K562 (cell line): Measurements from ENCODE around the gene NMT1. TPM values are rescaled to one million over a fixed set of nuclear protein-coding genes. Genes with fewer than 3 reads are reported as not detected.

Source experiments
- ATF1 ChIP-seq, 2 experiments: fragments of 450-650 bp in 1 of 2; IDR thresholded peaks; 2 replicates each; pipeline ENCODE4 v1.6.1; 2016; ENCODE audit warnings: missing compliant biosample characterization in 1 of 2, missing genetic modification characterization in 1 of 2
- CC2D1A ChIP-seq: fragments of 450-650 bp; IDR thresholded peaks from 2 replicates; pipeline ENCODE4 v1.6.1; 2017; ENCODE audit warnings: mild to moderate bottlenecking
- CREBBP ChIP-seq: IDR thresholded peaks from one replicate; pipeline ENCODE4 v1.6.1; 2012; ENCODE audit warnings: low read depth, mild to moderate bottlenecking, control low read depth, inconsistent platforms, low read length
- CXXC5 ChIP-seq: fragments of 250-450 bp; sonication (Bioruptor Pico); IDR thresholded peaks from 2 replicates; pipeline ENCODE4 v1.8.0; 2022; ENCODE audit warnings: inconsistent platforms, mild to moderate bottlenecking, moderate library complexity
- FOXJ2 ChIP-seq: fragments of 200-800 bp; sonication (Bioruptor generic); IDR thresholded peaks from 2 replicates; pipeline ENCODE4 v1.6.1; 2016; ENCODE audit warnings: missing genetic modification characterization, missing compliant biosample characterization
- FOXK1 ChIP-seq: sonication (generic); formaldehyde crosslinking; IDR thresholded peaks from 2 replicates; pipeline ENCODE4 v1.8.0; 2022; ENCODE audit warnings: missing genetic modification reagents, mild to moderate bottlenecking, borderline replicate concordance
- FOXM1 ChIP-seq, 2 experiments: fragments of 450-650 bp in 1 of 2; sonication (generic) in 1 of 2; formaldehyde crosslinking in 1 of 2; IDR thresholded peaks; 2 replicates each; pipeline versions ENCODE4 v1.6.1 to v1.9.0; 2017 to 2022; ENCODE audit warnings: low read depth in 2 of 2, mild to moderate bottlenecking in 2 of 2, missing genetic modification reagents in 1 of 2, moderate library complexity in 1 of 2
- HMG20A ChIP-seq: fragments of 450-650 bp; formaldehyde crosslinking; conservative IDR thresholded peaks from 2 replicates; pipeline ENCODE4 v1.4.0; 2020; ENCODE audit warnings: mild to moderate bottlenecking, mixed read lengths
- HMG20B ChIP-seq: fragments of 250-450 bp; sonication (Bioruptor Pico); IDR thresholded peaks from 2 replicates; pipeline ENCODE4 v1.5.0; 2021; ENCODE audit warnings: mild to moderate bottlenecking
- L3MBTL2 ChIP-seq: fragments of 450-650 bp; IDR thresholded peaks from 2 replicates; pipeline ENCODE4 v1.6.1; 2016; ENCODE audit warnings: mild to moderate bottlenecking, moderate library complexity
- OTX1 ChIP-seq: fragments of 450-650 bp; formaldehyde crosslinking; IDR thresholded peaks from 2 replicates; pipeline ENCODE4 v1.4.0; 2022; ENCODE audit warnings: mild to moderate bottlenecking
- PURB ChIP-seq: sonication (generic); formaldehyde crosslinking; IDR thresholded peaks from 2 replicates; pipeline ENCODE4 v1.9.0; 2021; ENCODE audit warnings: low read depth, mild to moderate bottlenecking, missing genetic modification reagents
- SNAPC5 ChIP-seq: fragments of 250-450 bp; sonication (Bioruptor Pico); IDR thresholded peaks from 2 replicates; pipeline ENCODE4 v1.8.0; 2021; ENCODE audit warnings: moderate library complexity, mild to moderate bottlenecking, inconsistent platforms
- SRSF1 ChIP-seq: fragments of 200-400 bp; formaldehyde crosslinking; IDR thresholded peaks from 2 replicates; pipeline ENCODE4 v1.6.1; 2017; ENCODE audit warnings: mild to moderate bottlenecking, low read depth, low read length, moderate library complexity
- TAF15 ChIP-seq: fragments of 200-400 bp; formaldehyde crosslinking; IDR thresholded peaks from 2 replicates; pipeline ENCODE4 v1.6.1; 2017; ENCODE audit warnings: mild to moderate bottlenecking, low read depth, low read length, moderate library complexity
- ZFPM2 ChIP-seq: fragments of 250-450 bp; sonication (Bioruptor Pico); IDR thresholded peaks from 2 replicates; pipeline ENCODE4 v1.5.1; 2022; ENCODE audit warnings: mild to moderate bottlenecking
- ZNF277 ChIP-seq: fragments of 250-450 bp; sonication (Bioruptor Pico); IDR thresholded peaks from 2 replicates; pipeline ENCODE4 v1.8.0; 2022; ENCODE audit warnings: inconsistent platforms, mild to moderate bottlenecking, moderate library complexity, borderline replicate concordance
- ZNF583 ChIP-seq: fragments of 250-450 bp; sonication (Bioruptor Pico); IDR thresholded peaks from 2 replicates; pipeline ENCODE4 v1.4.0; 2020
- polyA plus RNA-seq, 8 experiments: library from polyadenylated mRNA; depleted of rRNA in 4 of 8; stranded (reverse) in 5 of 8; unstranded in 3 of 8; fragments of >200 nt; fragmentation: Nextera tagmentation in 2 of 8; fragmentation: Illumina TruSeq in 1 of 8; extraction: Ambion mirVana in 2 of 8; extraction: Trizol in 1 of 8; gene quantifications; 2 replicates each; pipeline versions ENCODE4 v1.2.1 to v1.2.3, GENCODE V29; 2011 to 2014; ENCODE audit warnings: inconsistent platforms in 1 of 8, missing spikeins in 1 of 8
- total RNA-seq, 7 experiments: library from RNA; depleted of rRNA in 6 of 7; stranded (reverse); fragments of >200 nt in 6 of 7; fragmentation: Illumina TruSeq in 2 of 7; extraction: Trizol in 2 of 7; gene quantifications; 2 replicates each; pipeline versions ENCODE4 v1.2.1 to v1.2.3, GENCODE V29; 2011 to 2021; ENCODE audit warnings: low replicate concordance in 1 of 7
- TF ChIP-seq, protein P1 (sequence below): fragments of 450-650 bp; IDR thresholded peaks from 2 replicates; pipeline ENCODE4 v1.7.1; 2018; ENCODE audit warnings: mild to moderate bottlenecking, low read depth; ENCODE audit not compliant: partially characterized antibody
- TF ChIP-seq, protein P2 (sequence below): fragments of 250-450 bp; sonication (Bioruptor Pico); IDR thresholded peaks from 2 replicates; pipeline ENCODE4 v1.5.0; 2022; ENCODE audit warnings: mild to moderate bottlenecking

Gene NMT1
- total and polyA plus RNA-seq, 9 of the 15 experiments (the other 6 are each of a cell fraction or from before 2014, with no cell fraction given), result 86.7 to 569 (median 213) TPM

DNA sequence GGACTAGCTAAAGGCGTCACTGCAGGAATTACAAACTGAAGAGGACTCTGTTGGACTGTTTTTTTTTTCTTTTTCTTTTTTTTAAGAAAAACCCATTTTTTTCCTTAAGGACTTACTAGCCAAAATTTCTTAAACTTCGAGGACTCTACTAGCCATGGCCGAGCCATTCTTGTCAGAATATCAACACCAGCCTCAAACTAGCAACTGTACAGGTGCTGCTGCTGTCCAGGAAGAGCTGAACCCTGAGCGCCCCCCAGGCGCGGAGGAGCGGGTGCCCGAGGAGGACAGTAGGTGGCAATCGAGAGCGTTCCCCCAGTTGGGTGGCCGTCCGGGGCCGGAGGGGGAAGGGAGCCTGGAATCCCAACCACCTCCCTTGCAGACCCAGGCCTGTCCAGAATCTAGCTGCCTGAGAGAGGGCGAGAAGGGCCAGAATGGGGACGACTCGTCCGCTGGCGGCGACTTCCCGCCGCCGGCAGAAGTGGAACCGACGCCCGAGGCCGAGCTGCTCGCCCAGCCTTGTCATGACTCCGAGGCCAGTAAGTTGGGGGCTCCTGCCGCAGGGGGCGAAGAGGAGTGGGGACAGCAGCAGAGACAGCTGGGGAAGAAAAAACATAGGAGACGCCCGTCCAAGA, 88.0 kb downstream of the NMT1 start (continued):
- TF ChIP-seq, protein P1, sequence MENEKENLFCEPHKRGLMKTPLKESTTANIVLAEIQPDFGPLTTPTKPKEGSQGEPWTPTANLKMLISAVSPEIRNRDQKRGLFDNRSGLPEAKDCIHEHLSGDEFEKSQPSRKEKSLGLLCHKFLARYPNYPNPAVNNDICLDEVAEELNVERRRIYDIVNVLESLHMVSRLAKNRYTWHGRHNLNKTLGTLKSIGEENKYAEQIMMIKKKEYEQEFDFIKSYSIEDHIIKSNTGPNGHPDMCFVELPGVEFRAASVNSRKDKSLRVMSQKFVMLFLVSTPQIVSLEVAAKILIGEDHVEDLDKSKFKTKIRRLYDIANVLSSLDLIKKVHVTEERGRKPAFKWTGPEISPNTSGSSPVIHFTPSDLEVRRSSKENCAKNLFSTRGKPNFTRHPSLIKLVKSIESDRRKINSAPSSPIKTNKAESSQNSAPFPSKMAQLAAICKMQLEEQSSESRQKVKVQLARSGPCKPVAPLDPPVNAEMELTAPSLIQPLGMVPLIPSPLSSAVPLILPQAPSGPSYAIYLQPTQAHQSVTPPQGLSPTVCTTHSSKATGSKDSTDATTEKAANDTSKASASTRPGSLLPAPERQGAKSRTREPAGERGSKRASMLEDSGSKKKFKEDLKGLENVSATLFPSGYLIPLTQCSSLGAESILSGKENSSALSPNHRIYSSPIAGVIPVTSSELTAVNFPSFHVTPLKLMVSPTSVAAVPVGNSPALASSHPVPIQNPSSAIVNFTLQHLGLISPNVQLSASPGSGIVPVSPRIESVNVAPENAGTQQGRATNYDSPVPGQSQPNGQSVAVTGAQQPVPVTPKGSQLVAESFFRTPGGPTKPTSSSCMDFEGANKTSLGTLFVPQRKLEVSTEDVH, result no peak
- TF ChIP-seq ZFPM2 (CRISPR knock-in tag) (no peak), OTX1 (no peak), ZNF583 (CRISPR knock-in tag) (no peak), CREBBP (no peak), SNAPC5 (CRISPR knock-in tag) (no peak), HMG20A (CRISPR knock-in tag) (no peak), PURB (CRISPR knock-in tag) (no peak), FOXJ2 (tag) (0 out of 2 replicates have a peak, but pooled peaks have one; percentile 11), FOXK1 (CRISPR knock-in tag) (no peak), FOXM1 (IDR thresholded peaks at IDR 0.05; ENCODE audit: low read depth) (no peak), FOXM1 (CRISPR knock-in tag; IDR thresholded peaks at IDR 0.05; ENCODE audit: low read depth) (no peak), TAF15 (no peak), ZNF277 (CRISPR knock-in tag) (no peak), ATF1 (CRISPR knock-in tag; IDR thresholded peaks at IDR 0.05) (no peak), ATF1 (tag; IDR thresholded peaks at IDR 0.05) (no peak), HMG20B (CRISPR knock-in tag) (no peak), CXXC5 (CRISPR knock-in tag) (no peak), SRSF1 (no peak), CC2D1A (no peak), L3MBTL2 (no peak; the same call in 1 of the 2 replicates)
- TF ChIP-seq, protein P2, sequence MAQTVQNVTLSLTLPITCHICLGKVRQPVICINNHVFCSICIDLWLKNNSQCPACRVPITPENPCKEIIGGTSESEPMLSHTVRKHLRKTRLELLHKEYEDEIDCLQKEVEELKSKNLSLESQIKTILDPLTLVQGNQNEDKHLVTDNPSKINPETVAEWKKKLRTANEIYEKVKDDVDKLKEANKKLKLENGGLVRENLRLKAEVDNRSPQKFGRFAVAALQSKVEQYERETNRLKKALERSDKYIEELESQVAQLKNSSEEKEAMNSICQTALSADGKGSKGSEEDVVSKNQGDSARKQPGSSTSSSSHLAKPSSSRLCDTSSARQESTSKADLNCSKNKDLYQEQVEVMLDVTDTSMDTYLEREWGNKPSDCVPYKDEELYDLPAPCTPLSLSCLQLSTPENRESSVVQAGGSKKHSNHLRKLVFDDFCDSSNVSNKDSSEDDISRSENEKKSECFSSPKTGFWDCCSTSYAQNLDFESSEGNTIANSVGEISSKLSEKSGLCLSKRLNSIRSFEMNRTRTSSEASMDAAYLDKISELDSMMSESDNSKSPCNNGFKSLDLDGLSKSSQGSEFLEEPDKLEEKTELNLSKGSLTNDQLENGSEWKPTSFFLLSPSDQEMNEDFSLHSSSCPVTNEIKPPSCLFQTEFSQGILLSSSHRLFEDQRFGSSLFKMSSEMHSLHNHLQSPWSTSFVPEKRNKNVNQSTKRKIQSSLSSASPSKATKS (CRISPR knock-in tag), result no peak
